Skeletal muscle cell (primary cell): ENCODE results near the gene ITGB1BP1.

Experiments used
- DNase-seq: peaks from one replicate; pipeline ENCODE4 v3.0.0-alpha.2; 2010; ENCODE audit warnings: low read depth
- H3K4me3 ChIP-seq: 2 replicates; pipeline ENCODE4 v1.5.1; 2011; ENCODE audit warnings: low read depth, mild to moderate bottlenecking, control low read depth, low read length, moderate library complexity

ITGB1BP1 gene

DNA sequence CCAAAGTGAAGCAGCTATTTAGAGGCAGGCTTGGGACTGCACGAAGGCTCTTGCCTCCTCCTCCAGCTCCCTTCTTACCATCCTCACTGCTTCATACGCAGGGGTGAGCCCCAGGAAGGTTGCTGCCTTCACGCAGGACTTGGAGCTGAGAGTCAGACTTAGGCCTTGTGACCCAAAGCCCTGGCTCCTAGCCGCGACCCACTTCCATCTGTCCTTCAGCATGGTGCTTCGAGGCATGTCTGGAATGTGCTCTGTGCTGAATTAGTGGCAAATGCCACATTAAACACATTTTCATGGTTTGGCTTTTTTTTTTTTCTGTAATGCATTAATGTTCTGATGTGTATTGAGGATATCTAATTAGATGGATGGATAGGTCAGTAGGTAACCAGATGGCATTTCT lies 37.5 kb downstream of the ITGB1BP1 start:
- no peak for DNase-seq

DNA sequence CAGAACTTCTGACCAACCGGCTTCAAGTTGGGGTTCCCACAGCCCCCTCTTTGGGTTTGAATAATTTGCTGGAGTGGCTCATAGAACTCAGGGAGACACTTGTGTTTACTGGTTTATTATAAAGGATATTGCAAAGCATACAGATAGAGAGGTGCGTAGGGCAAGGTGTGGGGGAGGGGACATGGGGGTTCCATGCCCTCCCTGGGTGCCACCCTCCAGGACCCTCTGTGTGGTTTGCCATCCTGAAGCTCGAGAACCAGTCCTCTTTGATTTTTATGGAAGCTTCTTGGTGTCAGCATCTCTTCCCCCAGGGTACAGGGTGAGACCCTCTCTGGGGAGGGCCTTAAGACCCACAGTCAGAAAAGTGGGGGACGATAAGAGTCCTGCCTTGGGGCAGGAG lies 38.8 kb downstream of the ITGB1BP1 start:
- H3K4me3 ChIP-seq: no peak overlapping the region
- no peak for DNase-seq

More for the DNA sequence above, 37.5 kb downstream of the ITGB1BP1 start:
- no peak overlapping the region for H3K4me3 ChIP-seq

- H3K4me3 ChIP-seq: no peak overlapping the region
- DNase-seq: no peak
Observed at GRCh38 chr2:9382604-9383235, 40.6 kb downstream of the ITGB1BP1 start.

GRCh38 chr2:9380702-9381628 lies 42.4 kb downstream of the ITGB1BP1 start:
- no peak overlapping the region for H3K4me3 ChIP-seq
- peak; percentile 74 for DNase-seq

- no peak overlapping the region for H3K4me3 ChIP-seq
- DNase-seq: no peak
Observed at GRCh38 chr2:9379391-9379755, 44.0 kb downstream of the ITGB1BP1 start.

DNA sequence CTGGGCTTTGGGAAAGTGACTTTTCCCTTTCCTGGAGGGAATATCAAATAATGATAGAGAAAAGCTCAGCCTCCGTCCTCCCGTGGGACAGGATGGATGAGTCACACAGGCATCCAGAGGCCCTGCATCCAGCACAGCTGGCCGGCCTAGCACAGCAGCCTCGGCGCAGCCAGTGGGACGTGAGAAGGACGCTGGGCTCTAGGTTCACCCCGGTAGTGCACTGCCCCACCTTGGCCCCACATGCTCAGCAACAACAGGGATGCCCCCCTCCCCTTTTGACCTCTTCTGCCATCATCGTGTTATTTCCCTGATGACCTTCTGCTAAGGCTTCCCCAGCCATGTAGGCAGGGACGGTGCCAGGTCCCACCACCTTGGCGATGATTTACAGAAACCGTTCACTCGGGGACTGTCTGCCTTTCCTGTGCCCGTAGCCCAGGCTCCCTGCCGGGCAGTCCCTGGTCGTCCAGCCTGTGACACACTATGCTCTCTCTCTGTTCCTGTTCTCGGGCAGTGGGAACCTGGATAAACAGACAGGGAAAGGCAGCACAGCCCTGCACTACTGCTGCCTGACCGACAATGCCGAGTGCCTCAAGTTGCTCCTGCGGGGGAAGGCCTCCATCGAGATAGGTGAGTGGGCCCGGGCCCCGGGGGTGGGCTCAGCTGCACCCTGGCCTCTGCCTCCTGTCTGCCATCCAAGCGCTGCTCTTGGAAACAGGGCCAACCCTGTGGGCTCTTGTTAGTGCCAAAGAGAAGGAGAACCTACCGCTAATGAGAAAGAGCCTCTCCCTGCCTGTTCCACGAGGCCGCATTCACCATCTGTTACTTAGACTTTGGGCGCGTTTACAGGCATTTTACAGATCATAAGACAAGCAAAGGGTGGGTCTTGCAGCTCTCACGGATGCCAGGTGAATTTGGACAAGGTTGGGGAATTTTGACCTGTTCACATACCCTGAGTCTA lies 44.6 kb downstream of the ITGB1BP1 start:
- DNase-seq: peak; percentile 46
- no peak overlapping the region for H3K4me3 ChIP-seq

- DNase-seq: no peak
Observed at GRCh38 chr2:9377461-9378097, 45.7 kb downstream of the ITGB1BP1 start.

GRCh38 chr2:9375857-9376428 lies 47.4 kb downstream of the ITGB1BP1 start:
- DNase-seq: no peak
- no peak overlapping the region for H3K4me3 ChIP-seq

More at GRCh38 chr2:9377461-9378097, 45.7 kb downstream of the ITGB1BP1 start:
- H3K4me3 ChIP-seq: no peak overlapping the region

GRCh38 chr2:9374071-9374730 lies 49.1 kb downstream of the ITGB1BP1 start:
- no peak overlapping the region for H3K4me3 ChIP-seq
- no peak for DNase-seq

- no peak for DNase-seq
- H3K4me3 ChIP-seq: no peak overlapping the region
Observed at GRCh38 chr2:9373476-9373875, 49.9 kb downstream of the ITGB1BP1 start.

DNA sequence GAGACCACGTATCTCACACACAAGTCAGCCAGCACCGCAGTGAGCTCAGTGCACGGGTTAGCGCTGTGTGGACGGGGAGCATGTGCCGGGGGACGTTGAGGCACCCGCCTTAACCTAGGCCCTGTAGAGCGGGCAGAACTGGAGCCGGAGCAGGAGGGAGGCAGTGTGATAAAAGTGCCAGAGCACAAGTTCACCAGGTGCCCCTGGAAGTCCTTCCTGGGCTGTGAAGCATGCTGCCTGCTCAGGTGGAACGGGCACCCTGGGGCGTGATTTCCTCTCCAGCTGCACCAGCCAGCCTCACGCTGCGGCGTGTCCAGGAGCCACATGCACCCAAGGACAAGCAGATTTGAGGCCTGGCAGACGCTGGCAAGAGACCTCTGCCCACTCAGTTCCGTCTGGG lies 50.3 kb downstream of the ITGB1BP1 start:
- H3K4me3 ChIP-seq: no peak overlapping the region

GRCh38 chr2:9370746-9371145 lies 52.6 kb downstream of the ITGB1BP1 start:
- DNase-seq: no peak
- H3K4me3 ChIP-seq: no peak overlapping the region

More for the DNA sequence above, 50.3 kb downstream of the ITGB1BP1 start:
- DNase-seq: no peak

GRCh38 chr2:9366026-9366425 lies 57.3 kb downstream of the ITGB1BP1 start:
- DNase-seq: no peak

GRCh38 chr2:9365498-9366019 lies 57.8 kb downstream of the ITGB1BP1 start:
- no peak overlapping the region for H3K4me3 ChIP-seq
- no peak for DNase-seq

More at GRCh38 chr2:9366026-9366425, 57.3 kb downstream of the ITGB1BP1 start:
- H3K4me3 ChIP-seq: no peak overlapping the region

DNA sequence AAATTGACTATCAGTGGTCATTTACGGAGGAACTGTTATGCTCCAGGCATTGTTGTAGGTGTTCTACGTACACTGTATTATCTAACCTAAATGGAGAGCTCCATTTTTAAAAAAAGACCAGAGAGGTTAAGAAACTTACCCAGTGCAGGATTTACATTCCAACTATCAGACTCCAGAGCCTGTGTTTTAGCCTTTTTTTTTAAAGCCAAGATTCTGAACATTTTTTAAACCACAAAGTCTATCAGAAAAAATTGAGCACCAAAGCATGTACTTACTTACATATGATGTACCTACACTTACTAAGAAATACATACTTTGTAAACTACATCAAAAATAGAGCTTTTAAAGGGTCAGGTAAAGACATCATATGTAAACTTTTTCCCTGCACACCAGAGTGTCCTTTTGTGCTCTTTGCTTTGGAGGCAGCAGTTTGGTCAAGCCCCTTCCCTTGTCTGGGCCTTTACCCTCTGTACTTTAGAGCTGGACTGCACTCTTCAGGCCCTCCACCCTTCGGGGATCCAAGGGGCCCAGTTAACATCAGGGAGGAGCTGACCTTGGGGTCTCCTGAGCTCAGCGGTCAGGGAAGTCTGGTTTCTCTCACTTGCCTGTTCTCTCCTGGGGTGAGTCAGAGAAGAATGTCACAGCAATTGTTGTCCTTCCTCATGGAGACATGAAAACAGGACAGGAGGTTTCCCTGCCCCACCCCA lies 58.4 kb downstream of the ITGB1BP1 start:
- no peak overlapping the region for H3K4me3 ChIP-seq
- no peak for DNase-seq

DNA sequence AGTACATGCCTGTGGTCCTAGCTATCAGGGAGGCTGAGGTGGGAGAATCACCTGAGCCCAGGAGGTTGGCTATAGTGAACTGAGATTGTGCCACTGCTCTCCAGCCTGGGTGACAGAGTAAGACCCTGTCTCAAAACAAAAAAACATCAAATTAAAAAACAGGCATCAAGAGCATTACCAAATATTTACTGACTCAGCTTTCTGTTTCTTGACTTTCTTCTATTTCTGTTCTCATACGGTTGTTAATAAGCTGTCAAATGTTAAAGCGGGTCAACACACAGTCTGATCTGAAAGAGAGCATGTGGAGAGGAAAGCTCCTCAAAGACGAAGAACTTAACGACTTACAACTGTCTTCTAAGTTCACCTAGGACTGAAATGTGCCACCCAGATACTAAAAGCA lies 59.0 kb downstream of the ITGB1BP1 start:
- no peak for DNase-seq
- H3K4me3 ChIP-seq: no peak overlapping the region

- no peak for DNase-seq
- H3K4me3 ChIP-seq: no peak overlapping the region
Observed at GRCh38 chr2:9360701-9361100, 62.6 kb downstream of the ITGB1BP1 start.

GRCh38 chr2:9360110-9360509 lies 63.2 kb downstream of the ITGB1BP1 start:
- no peak overlapping the region for H3K4me3 ChIP-seq
- no peak for DNase-seq
